Neuronal stem cell (in vitro differentiated cells): Measurements from ENCODE around the gene ARMC3.
A peak's percentile ranks its signal among the peaks of the same experiment; 100 is the strongest.

Experiments
- DNase-seq: peaks from one replicate; pipeline ENCODE4 v3.0.0-alpha.2; 2013; ENCODE audit warnings: low spot score
- H2AFZ ChIP-seq: one replicate; pipeline ENCODE4 v1.6.1; 2013; ENCODE audit warnings: mild to moderate bottlenecking, low read length, inconsistent platforms
- H2AK5ac ChIP-seq: 2 replicates; pipeline ENCODE4 v1.6.1; 2013; ENCODE audit warnings: low read depth, mild to moderate bottlenecking, inconsistent platforms, low read length, moderate library complexity, mixed read lengths
- H2BK120ac ChIP-seq: 2 replicates; pipeline ENCODE4 v1.6.1; 2013; ENCODE audit warnings: low read depth, mild to moderate bottlenecking, inconsistent platforms, low read length, moderate library complexity, mixed read lengths
- H2BK12ac ChIP-seq: one replicate; pipeline ENCODE4 v1.6.1; 2013; ENCODE audit warnings: low read length, inconsistent platforms
- H2BK15ac ChIP-seq: 2 replicates; pipeline ENCODE4 v1.6.1; 2013; ENCODE audit warnings: mild to moderate bottlenecking, low read length, inconsistent platforms, mixed read lengths
- H2BK5ac ChIP-seq: one replicate; pipeline ENCODE4 v1.6.1; 2013; ENCODE audit warnings: inconsistent platforms, mild to moderate bottlenecking, low read length, moderate library complexity
- H3K14ac ChIP-seq: one replicate; pipeline ENCODE4 v1.6.1; 2013; ENCODE audit warnings: low read length, inconsistent platforms
- H3K18ac ChIP-seq: 2 replicates; pipeline ENCODE4 v1.6.1; 2013; ENCODE audit warnings: low read length, inconsistent platforms
- H3K23ac ChIP-seq: 2 replicates; pipeline ENCODE4 v1.6.1; 2013; ENCODE audit warnings: low read depth, mild to moderate bottlenecking, mixed read lengths, low read length, inconsistent platforms; ENCODE audit not compliant: poor library complexity
- H3K27ac ChIP-seq: replicated peaks from 3 replicates; pipeline ENCODE4 v1.5.1; 2013; ENCODE audit warnings: low read length, inconsistent platforms
- H3K27me3 ChIP-seq, 3 experiments: 2 replicates each; pipeline ENCODE4 v1.6.1; 2013; ENCODE audit warnings: low read length in 3 of 3, mild to moderate bottlenecking in 2 of 3, inconsistent platforms in 1 of 3, low read depth in 1 of 3, mixed read lengths in 1 of 3, moderate library complexity in 1 of 3; ENCODE audit not compliant: control insufficient read depth in 3 of 3, insufficient read depth in 3 of 3
- H3K36me3 ChIP-seq, 2 donors: replicated peaks in 1 of 2; 2 replicates each; pipeline ENCODE4 v1.6.1; 2013; ENCODE audit warnings: low read length in 2 of 2; ENCODE audit not compliant: control insufficient read depth in 2 of 2, insufficient read depth in 2 of 2
- H3K4ac ChIP-seq: 2 replicates; pipeline ENCODE4 v1.6.1; 2013; ENCODE audit warnings: inconsistent platforms, mild to moderate bottlenecking, low read length, moderate library complexity
- H3K4me1 ChIP-seq, 2 donors: 1 replicate in 1 of 2; 2 replicates in 1 of 2; pipeline ENCODE4 v1.6.1; 2013; ENCODE audit warnings: low read length in 2 of 2, low read depth in 1 of 2; ENCODE audit not compliant: control insufficient read depth in 2 of 2, insufficient read depth in 1 of 2
- H3K4me2 ChIP-seq: one replicate; pipeline ENCODE4 v1.6.1; 2013; ENCODE audit warnings: mild to moderate bottlenecking, low read length, inconsistent platforms; ENCODE audit not compliant: insufficient read depth, poor library complexity, severe bottlenecking
- H3K4me3 ChIP-seq, 2 donors: 2 replicates each; pipeline ENCODE4 v1.5.1; 2013; ENCODE audit warnings: low read length in 2 of 2, mild to moderate bottlenecking in 2 of 2, inconsistent platforms in 1 of 2, moderate library complexity in 1 of 2
- H3K79me1 ChIP-seq: one replicate; pipeline ENCODE4 v1.6.1; 2013; ENCODE audit warnings: low read depth, mild to moderate bottlenecking, inconsistent platforms, low read length, moderate library complexity
- H3K9ac ChIP-seq: one replicate; pipeline ENCODE4 v1.6.1; 2013; ENCODE audit warnings: mild to moderate bottlenecking, low read depth, low read length, inconsistent platforms; ENCODE audit not compliant: poor library complexity
- H3K9me3 ChIP-seq, 2 donors: replicated peaks in 1 of 2; 2 replicates each; pipeline versions ENCODE3 to v1.6.1; 2013; ENCODE audit warnings: low read length in 2 of 2, mild to moderate bottlenecking in 2 of 2, inconsistent platforms in 1 of 2, low read depth in 1 of 2, mixed read lengths in 1 of 2, moderate library complexity in 1 of 2; ENCODE audit not compliant: control insufficient read depth in 2 of 2, insufficient read depth in 1 of 2
- H4K8ac ChIP-seq: one replicate; pipeline ENCODE4 v1.6.1; 2013; ENCODE audit warnings: low read depth, mild to moderate bottlenecking, inconsistent platforms, low read length, moderate library complexity
- H4K91ac ChIP-seq: one replicate; pipeline ENCODE4 v1.6.1; 2013; ENCODE audit warnings: low read length, low read depth, mild to moderate bottlenecking, inconsistent platforms; ENCODE audit not compliant: poor library complexity
- WGBS, 2 donors: extraction: QIAGEN DNeasy Blood & Tissue Kit; methylation state at CpG; one replicate each; pipeline ENCODE4 v1.1.7; 2013; ENCODE audit warnings: missing lambda C conversion rate in 2 of 2, mixed read lengths in 1 of 2; ENCODE audit not compliant: insufficient read length in 2 of 2, insufficient replicate concordance in 1 of 2; ENCODE audit errors: extremely low coverage in 2 of 2; 5-methylcytosine and 5-hydroxymethylcytosine counted together

Gene ARMC3

GRCh38 chr10:22894714-22895113 lies 33.1 kb upstream of the ARMC3 start:
- Histone ChIP-seq H2BK15ac (no peak overlapping the region), H3K79me1 (no peaks in the 10 kb centered on the region), H2AK5ac (no peak overlapping the region), H3K4me1 (peaks cover 0 to 2% of the 10 kb centered on the region in 2 donors), H3K4ac (no peak overlapping the region), H2BK120ac (no peak overlapping the region), H3K27me3 (no peaks in the 10 kb centered on the region), H3K4me2 (no peak overlapping the region), H3K9me3 (no peaks in the 10 kb centered on the region), H4K8ac (no peak overlapping the region), H3K18ac (no peak overlapping the region), H3K23ac (no peak overlapping the region), H3K14ac (no peak overlapping the region), H3K9ac (no peak overlapping the region), H3K4me3 (no peak overlapping the region), H2AFZ (peak overlapping the region; percentile 35), H3K27ac (no peak overlapping the region), H4K91ac (no peak overlapping the region), H2BK5ac (no peak overlapping the region), H2BK12ac (no peak overlapping the region), H3K36me3 (no peaks in the 10 kb centered on the region)
- no peak for DNase-seq
- no CpG with 5 or more reads among the region's 4 CpGs for WGBS, 2 donors

- Histone ChIP-seq H3K36me3 (no peaks in the 10 kb centered on the region), H3K4me1 (peaks cover 0 to 2% of the 10 kb centered on the region in 2 donors), H2BK15ac (no peak overlapping the region), H2AK5ac (no peak overlapping the region), H3K9me3 (no peaks in the 10 kb centered on the region), H3K9ac (no peak overlapping the region), H3K27me3 (no peaks in the 10 kb centered on the region), H3K23ac (no peak overlapping the region), H2BK120ac (no peak overlapping the region), H3K4ac (no peak overlapping the region), H2BK5ac (no peak overlapping the region), H3K14ac (no peak overlapping the region), H3K27ac (no peak overlapping the region), H3K4me3 (no peak overlapping the region), H3K4me2 (no peak overlapping the region), H4K8ac (no peak overlapping the region), H4K91ac (no peak overlapping the region), H2AFZ (no peak overlapping the region), H3K18ac (no peak overlapping the region), H3K79me1 (no peaks in the 10 kb centered on the region), H2BK12ac (no peak overlapping the region)
- DNase-seq, result no peak
- no CpG with 5 or more reads among the region's 1 CpG for WGBS, 2 donors
These were observed 32.6 kb upstream of the ARMC3 start for GRCh38 chr10:22895252-22895651.

GRCh38 chr10:22897371-22897770 lies 30.5 kb upstream of the ARMC3 start:
- Histone ChIP-seq H2BK15ac (no peak overlapping the region), H4K8ac (no peak overlapping the region), H3K27ac (no peak overlapping the region), H2BK120ac (no peak overlapping the region), H3K9ac (no peak overlapping the region), H2BK5ac (no peak overlapping the region), H3K18ac (no peak overlapping the region), H3K4me2 (no peak overlapping the region), H2AFZ (no peak overlapping the region), H2AK5ac (no peak overlapping the region), H3K36me3 (no peaks in the 10 kb centered on the region), H2BK12ac (no peak overlapping the region), H3K4ac (no peak overlapping the region), H3K4me3 (no peak overlapping the region), H3K23ac (no peak overlapping the region), H3K4me1 (peaks cover 0 to 2% of the 10 kb centered on the region in 2 donors), H3K9me3 (no peaks in the 10 kb centered on the region), H3K79me1 (no peaks in the 10 kb centered on the region), H3K27me3 (no peaks in the 10 kb centered on the region), H4K91ac (no peak overlapping the region), H3K14ac (no peak overlapping the region)
- WGBS, 2 donors, result no CpG with 5 or more reads among the region's 4 CpGs
- no peak for DNase-seq

GRCh38 chr10:22899307-22899706 lies 28.5 kb upstream of the ARMC3 start:
- H3K14ac ChIP-seq, result no peak overlapping the region
- no peaks in the 10 kb centered on the region for H3K79me1 ChIP-seq
- H3K23ac ChIP-seq, result no peak overlapping the region
- no peak overlapping the region for H2AK5ac ChIP-seq
- H2BK5ac ChIP-seq, result no peak overlapping the region
- no CpG with 5 or more reads among the region's 2 CpGs for WGBS, 2 donors
- no peak overlapping the region for H3K9ac ChIP-seq
- no peak overlapping the region for H2BK15ac ChIP-seq
- H2BK12ac ChIP-seq, result no peak overlapping the region
- H4K91ac ChIP-seq, result no peak overlapping the region
- H3K18ac ChIP-seq, result no peak overlapping the region
- H2BK120ac ChIP-seq, result no peak overlapping the region
- no peak for DNase-seq
- H3K36me3 ChIP-seq, result no peaks in the 10 kb centered on the region
- H3K9me3 ChIP-seq, result no peaks in the 10 kb centered on the region
- H3K4me2 ChIP-seq, result no peak overlapping the region
- H2AFZ ChIP-seq, result no peak overlapping the region
- H3K27me3 ChIP-seq, result no peaks in the 10 kb centered on the region
- no peak overlapping the region for H4K8ac ChIP-seq
- no peak overlapping the region for H3K27ac ChIP-seq
- H3K4me1 ChIP-seq, result peaks cover 0 to 2% of the 10 kb centered on the region in 2 donors
- no peak overlapping the region for H3K4me3 ChIP-seq
- H3K4ac ChIP-seq, result no peak overlapping the region
